ENCODE data around the gene C1QTNF12. TPM values are rescaled to one million over a fixed set of nuclear protein-coding genes. Genes with fewer than 3 reads are reported as not detected.

The C1QTNF12 gene
- total and polyA plus RNA-seq, 2 experiments from 2014 or later, result 4.1 to 4.2 TPM

DNA sequence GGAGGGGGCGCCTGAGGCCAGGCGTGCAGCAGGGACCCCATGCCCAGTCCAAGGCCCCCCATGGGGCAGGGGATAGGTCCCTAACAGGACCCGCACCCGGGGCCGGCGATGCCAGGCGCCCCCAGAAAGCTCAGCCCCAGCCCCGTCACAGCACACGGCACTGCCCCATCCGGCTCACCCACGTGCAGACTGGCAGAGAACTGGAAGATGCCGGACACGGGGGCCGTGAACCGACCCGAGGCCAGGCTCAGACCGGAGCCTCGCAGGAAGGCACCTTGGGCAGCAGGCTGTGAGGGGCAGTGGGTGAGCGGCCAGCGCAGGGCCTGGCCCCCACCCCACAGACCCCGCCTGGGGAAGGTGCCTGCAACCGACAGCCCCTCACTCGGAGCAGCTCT is 3.3 kb downstream of the C1QTNF12 start:
- H3K27me3 ChIP-seq (ENCODE audit: insufficient read depth), result peaks cover 10% of the 10 kb centered on the region; the same call in 1 of the 2 replicates
- H3F3A ChIP-seq (replicated peaks; ENCODE audit: low read depth), result no peaks in the 10 kb centered on the region

More for the DNA sequence above, 3.3 kb downstream of the C1QTNF12 start:
- DNase-seq (ENCODE audit: low spot score) (no peak), ATAC-seq (no peak)
- Mint-ChIP-seq H3K27me3 (ENCODE audit: insufficient read depth, low read depth, poor library complexity) (peaks cover 6% of the 10 kb centered on the region), H3K4me3 (no peak overlapping the region), H3K9me3 (no peaks in the 10 kb centered on the region), H3K4me1 (no peaks in the 10 kb centered on the region), H3K36me3 (ENCODE audit: low read depth) (no peaks in the 10 kb centered on the region), H3K27ac (no peak overlapping the region)
- no peak overlapping the region for H3K4me3 ChIP-seq
- no peak overlapping the region for H3K4me2 ChIP-seq
- H3K27ac ChIP-seq (ENCODE audit: low read depth), result no peak overlapping the region
- no peaks in the 10 kb centered on the region for H4K20me1 ChIP-seq (replicated peaks; ENCODE audit: insufficient read depth)
- H3K4me1 ChIP-seq (ENCODE audit: insufficient read depth), result peaks cover 3% of the 10 kb centered on the region; the same call in 1 of the 2 replicates
- TF ChIP-seq, protein P1, sequence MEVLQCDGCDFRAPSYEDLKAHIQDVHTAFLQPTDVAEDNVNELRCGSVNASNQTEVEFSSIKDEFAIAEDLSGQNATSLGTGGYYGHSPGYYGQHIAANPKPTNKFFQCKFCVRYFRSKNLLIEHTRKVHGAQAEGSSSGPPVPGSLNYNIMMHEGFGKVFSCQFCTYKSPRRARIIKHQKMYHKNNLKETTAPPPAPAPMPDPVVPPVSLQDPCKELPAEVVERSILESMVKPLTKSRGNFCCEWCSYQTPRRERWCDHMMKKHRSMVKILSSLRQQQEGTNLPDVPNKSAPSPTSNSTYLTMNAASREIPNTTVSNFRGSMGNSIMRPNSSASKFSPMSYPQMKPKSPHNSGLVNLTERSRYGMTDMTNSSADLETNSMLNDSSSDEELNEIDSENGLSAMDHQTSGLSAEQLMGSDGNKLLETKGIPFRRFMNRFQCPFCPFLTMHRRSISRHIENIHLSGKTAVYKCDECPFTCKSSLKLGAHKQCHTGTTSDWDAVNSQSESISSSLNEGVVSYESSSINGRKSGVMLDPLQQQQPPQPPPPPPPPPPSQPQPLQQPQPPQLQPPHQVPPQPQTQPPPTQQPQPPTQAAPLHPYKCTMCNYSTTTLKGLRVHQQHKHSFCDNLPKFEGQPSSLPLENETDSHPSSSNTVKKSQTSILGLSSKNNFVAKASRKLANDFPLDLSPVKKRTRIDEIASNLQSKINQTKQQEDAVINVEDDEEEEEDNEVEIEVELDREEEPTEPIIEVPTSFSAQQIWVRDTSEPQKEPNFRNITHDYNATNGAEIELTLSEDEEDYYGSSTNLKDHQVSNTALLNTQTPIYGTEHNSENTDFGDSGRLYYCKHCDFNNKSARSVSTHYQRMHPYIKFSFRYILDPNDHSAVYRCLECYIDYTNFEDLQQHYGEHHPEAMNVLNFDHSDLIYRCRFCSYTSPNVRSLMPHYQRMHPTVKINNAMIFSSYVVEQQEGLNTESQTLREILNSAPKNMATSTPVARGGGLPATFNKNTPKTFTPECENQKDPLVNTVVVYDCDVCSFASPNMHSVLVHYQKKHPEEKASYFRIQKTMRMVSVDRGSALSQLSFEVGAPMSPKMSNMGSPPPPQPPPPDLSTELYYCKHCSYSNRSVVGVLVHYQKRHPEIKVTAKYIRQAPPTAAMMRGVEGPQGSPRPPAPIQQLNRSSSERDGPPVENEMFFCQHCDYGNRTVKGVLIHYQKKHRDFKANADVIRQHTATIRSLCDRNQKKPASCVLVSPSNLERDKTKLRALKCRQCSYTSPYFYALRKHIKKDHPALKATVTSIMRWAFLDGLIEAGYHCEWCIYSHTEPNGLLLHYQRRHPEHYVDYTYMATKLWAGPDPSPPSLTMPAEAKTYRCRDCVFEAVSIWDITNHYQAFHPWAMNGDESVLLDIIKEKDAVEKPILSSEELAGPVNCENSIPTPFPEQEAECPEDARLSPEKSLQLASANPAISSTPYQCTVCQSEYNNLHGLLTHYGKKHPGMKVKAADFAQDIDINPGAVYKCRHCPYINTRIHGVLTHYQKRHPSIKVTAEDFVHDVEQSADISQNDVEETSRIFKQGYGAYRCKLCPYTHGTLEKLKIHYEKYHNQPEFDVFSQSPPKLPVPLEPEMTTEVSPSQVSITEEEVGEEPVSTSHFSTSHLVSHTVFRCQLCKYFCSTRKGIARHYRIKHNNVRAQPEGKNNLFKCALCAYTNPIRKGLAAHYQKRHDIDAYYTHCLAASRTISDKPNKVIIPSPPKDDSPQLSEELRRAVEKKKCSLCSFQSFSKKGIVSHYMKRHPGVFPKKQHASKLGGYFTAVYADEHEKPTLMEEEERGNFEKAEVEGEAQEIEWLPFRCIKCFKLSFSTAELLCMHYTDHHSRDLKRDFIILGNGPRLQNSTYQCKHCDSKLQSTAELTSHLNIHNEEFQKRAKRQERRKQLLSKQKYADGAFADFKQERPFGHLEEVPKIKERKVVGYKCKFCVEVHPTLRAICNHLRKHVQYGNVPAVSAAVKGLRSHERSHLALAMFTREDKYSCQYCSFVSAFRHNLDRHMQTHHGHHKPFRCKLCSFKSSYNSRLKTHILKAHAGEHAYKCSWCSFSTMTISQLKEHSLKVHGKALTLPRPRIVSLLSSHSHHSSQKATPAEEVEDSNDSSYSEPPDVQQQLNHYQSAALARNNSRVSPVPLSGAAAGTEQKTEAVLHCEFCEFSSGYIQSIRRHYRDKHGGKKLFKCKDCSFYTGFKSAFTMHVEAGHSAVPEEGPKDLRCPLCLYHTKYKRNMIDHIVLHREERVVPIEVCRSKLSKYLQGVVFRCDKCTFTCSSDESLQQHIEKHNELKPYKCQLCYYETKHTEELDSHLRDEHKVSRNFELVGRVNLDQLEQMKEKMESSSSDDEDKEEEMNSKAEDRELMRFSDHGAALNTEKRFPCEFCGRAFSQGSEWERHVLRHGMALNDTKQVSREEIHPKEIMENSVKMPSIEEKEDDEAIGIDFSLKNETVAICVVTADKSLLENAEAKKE (CRISPR knock-in tag; IDR thresholded peaks at IDR 0.05), result no peak
- no peak for TF ChIP-seq STAT1 (IDR thresholded peaks at IDR 0.05; ENCODE audit: unreplicated experiment)
- TF ChIP-seq CREB1 (CRISPR knock-in tag; IDR thresholded peaks at IDR 0.05; ENCODE audit: low read depth), result no peak
- TF ChIP-seq NANOG (IDR thresholded peaks at IDR 0.05; ENCODE audit: borderline replicate concordance), result no peak
- TF ChIP-seq, protein P2, sequence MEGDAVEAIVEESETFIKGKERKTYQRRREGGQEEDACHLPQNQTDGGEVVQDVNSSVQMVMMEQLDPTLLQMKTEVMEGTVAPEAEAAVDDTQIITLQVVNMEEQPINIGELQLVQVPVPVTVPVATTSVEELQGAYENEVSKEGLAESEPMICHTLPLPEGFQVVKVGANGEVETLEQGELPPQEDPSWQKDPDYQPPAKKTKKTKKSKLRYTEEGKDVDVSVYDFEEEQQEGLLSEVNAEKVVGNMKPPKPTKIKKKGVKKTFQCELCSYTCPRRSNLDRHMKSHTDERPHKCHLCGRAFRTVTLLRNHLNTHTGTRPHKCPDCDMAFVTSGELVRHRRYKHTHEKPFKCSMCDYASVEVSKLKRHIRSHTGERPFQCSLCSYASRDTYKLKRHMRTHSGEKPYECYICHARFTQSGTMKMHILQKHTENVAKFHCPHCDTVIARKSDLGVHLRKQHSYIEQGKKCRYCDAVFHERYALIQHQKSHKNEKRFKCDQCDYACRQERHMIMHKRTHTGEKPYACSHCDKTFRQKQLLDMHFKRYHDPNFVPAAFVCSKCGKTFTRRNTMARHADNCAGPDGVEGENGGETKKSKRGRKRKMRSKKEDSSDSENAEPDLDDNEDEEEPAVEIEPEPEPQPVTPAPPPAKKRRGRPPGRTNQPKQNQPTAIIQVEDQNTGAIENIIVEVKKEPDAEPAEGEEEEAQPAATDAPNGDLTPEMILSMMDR (conservative IDR thresholded peaks at IDR 0.05; ENCODE audit: low read depth in 2 of 2), result no peak
- no peak for TF ChIP-seq POLR2AphosphoS5 (IDR thresholded peaks at IDR 0.05; ENCODE audit: low read depth)
- TF ChIP-seq ZNF331 (CRISPR knock-in tag; IDR thresholded peaks at IDR 0.05; ENCODE audit: low read depth), result no peak
- TF ChIP-seq JUNB (IDR thresholded peaks at IDR 0.05; ENCODE audit: unreplicated experiment), result no peak
- no peak for TF ChIP-seq EZH2phosphoT487 (IDR thresholded peaks at IDR 0.05; ENCODE audit: unreplicated experiment)
- TF ChIP-seq ZNF114 (CRISPR knock-in tag; IDR thresholded peaks at IDR 0.05), result no peak
- TF ChIP-seq, protein P3, sequence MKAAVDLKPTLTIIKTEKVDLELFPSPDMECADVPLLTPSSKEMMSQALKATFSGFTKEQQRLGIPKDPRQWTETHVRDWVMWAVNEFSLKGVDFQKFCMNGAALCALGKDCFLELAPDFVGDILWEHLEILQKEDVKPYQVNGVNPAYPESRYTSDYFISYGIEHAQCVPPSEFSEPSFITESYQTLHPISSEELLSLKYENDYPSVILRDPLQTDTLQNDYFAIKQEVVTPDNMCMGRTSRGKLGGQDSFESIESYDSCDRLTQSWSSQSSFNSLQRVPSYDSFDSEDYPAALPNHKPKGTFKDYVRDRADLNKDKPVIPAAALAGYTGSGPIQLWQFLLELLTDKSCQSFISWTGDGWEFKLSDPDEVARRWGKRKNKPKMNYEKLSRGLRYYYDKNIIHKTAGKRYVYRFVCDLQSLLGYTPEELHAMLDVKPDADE (IDR thresholded peaks at IDR 0.05), result no peak
- TF ChIP-seq, protein P4, sequence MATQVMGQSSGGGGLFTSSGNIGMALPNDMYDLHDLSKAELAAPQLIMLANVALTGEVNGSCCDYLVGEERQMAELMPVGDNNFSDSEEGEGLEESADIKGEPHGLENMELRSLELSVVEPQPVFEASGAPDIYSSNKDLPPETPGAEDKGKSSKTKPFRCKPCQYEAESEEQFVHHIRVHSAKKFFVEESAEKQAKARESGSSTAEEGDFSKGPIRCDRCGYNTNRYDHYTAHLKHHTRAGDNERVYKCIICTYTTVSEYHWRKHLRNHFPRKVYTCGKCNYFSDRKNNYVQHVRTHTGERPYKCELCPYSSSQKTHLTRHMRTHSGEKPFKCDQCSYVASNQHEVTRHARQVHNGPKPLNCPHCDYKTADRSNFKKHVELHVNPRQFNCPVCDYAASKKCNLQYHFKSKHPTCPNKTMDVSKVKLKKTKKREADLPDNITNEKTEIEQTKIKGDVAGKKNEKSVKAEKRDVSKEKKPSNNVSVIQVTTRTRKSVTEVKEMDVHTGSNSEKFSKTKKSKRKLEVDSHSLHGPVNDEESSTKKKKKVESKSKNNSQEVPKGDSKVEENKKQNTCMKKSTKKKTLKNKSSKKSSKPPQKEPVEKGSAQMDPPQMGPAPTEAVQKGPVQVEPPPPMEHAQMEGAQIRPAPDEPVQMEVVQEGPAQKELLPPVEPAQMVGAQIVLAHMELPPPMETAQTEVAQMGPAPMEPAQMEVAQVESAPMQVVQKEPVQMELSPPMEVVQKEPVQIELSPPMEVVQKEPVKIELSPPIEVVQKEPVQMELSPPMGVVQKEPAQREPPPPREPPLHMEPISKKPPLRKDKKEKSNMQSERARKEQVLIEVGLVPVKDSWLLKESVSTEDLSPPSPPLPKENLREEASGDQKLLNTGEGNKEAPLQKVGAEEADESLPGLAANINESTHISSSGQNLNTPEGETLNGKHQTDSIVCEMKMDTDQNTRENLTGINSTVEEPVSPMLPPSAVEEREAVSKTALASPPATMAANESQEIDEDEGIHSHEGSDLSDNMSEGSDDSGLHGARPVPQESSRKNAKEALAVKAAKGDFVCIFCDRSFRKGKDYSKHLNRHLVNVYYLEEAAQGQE (IDR thresholded peaks at IDR 0.05; ENCODE audit: unreplicated experiment), result no peak
- TF ChIP-seq EZH2 (IDR thresholded peaks at IDR 0.05; ENCODE audit: low read depth, unreplicated experiment), result no peak
- no peak overlapping the region for H2AFZ ChIP-seq
- H3K36me3 ChIP-seq (ENCODE audit: insufficient read depth), result no peaks in the 10 kb centered on the region
- no peaks in the 10 kb centered on the region for H3K79me2 ChIP-seq (replicated peaks; ENCODE audit: insufficient read depth)
- no peaks in the 10 kb centered on the region for H3K9me2 ChIP-seq (ENCODE audit: insufficient read depth)
